RKO (cell line): ENCODE measurements around the gene KCTD13.
"Not testable (repeated sequence)": the region's sequence is repeated elsewhere in the genome, so short reads cannot be mapped to it uniquely, and the experiment has no call there.

Experiments
- DNase-seq: peaks from one replicate; pipeline ENCODE4 v3.0.0-alpha.2; 2016; ENCODE audit warnings: low spot score

The KCTD13 gene

GRCh38 chr16:29906520-29907244 lies 19.3 kb downstream of the KCTD13 start:
- DNase-seq = no peak

- no peak for DNase-seq
These were observed 20.4 kb downstream of the KCTD13 start for GRCh38 chr16:29905668-29906067.

GRCh38 chr16:29904947-29905346 lies 21.1 kb downstream of the KCTD13 start:
- DNase-seq = no peak

- no peak for DNase-seq
These were observed 22.4 kb downstream of the KCTD13 start for GRCh38 chr16:29903590-29903989.

- no peak for DNase-seq
These were observed 24.4 kb downstream of the KCTD13 start for GRCh38 chr16:29901607-29901945.

GRCh38 chr16:29900888-29901606 lies 25.0 kb downstream of the KCTD13 start:
- DNase-seq = peak; percentile 41

GRCh38 chr16:29900102-29900887 lies 25.7 kb downstream of the KCTD13 start, which contains the start of gene ASPHD1:
TSS of gene ASPHD1 (plus strand) at chr16:29900488. CDS start at chr16:29900972, 484 bp downstream.
- DNase-seq = peak; percentile 97

- DNase-seq = peak; percentile 90
These were observed 26.4 kb downstream of the KCTD13 start, which contains the start of gene SEZ6L2 for GRCh38 chr16:29899516-29900101. TSS of gene SEZ6L2 (minus strand) at chr16:29899550. CDS start at chr16:29899019, 531 bp downstream.

GRCh38 chr16:29898804-29899515 lies 27.1 kb downstream of the KCTD13 start:
- no peak for DNase-seq

- no peak for DNase-seq
These were observed 27.8 kb downstream of the KCTD13 start for GRCh38 chr16:29898135-29898803.

GRCh38 chr16:29897333-29897732 lies 28.7 kb downstream of the KCTD13 start:
- no peak for DNase-seq

GRCh38 chr16:29896841-29897240 lies 29.2 kb downstream of the KCTD13 start:
- no peak for DNase-seq

- no peak for DNase-seq
These were observed 31.7 kb downstream of the KCTD13 start for GRCh38 chr16:29894352-29894751.

- no peak for DNase-seq
These were observed 32.5 kb downstream of the KCTD13 start for GRCh38 chr16:29893553-29893952.

- DNase-seq = no peak
These were observed 33.6 kb downstream of the KCTD13 start for GRCh38 chr16:29892458-29892813.

- DNase-seq = no peak
These were observed 34.2 kb downstream of the KCTD13 start for GRCh38 chr16:29891525-29892457.

- DNase-seq = not testable (repeated sequence)
These were observed 36.7 kb downstream of the KCTD13 start for GRCh38 chr16:29889372-29889771.

GRCh38 chr16:29883987-29884386 lies 42.0 kb downstream of the KCTD13 start:
- DNase-seq = no peak

- DNase-seq = no peak
These were observed 45.0 kb downstream of the KCTD13 start for GRCh38 chr16:29881050-29881449.

- no peak for DNase-seq
These were observed 47.9 kb downstream of the KCTD13 start for GRCh38 chr16:29878172-29878571.
